GM12892 (cell line): Measurements from ENCODE around the gene AP3M1. TPM values are rescaled to one million over a fixed set of nuclear protein-coding genes. Genes with fewer than 3 reads are reported as not detected.
A peak's percentile ranks its signal among the peaks of the same experiment; 100 is the strongest.
"Not testable (repeated sequence)": the region's sequence is repeated elsewhere in the genome, so short reads cannot be mapped to it uniquely, and the experiment has no call there.

ENCODE experiments used
- DNase-seq: peaks from one replicate; pipeline ENCODE4 v3.0.0; 2011; ENCODE audit not compliant: insufficient read length
- FAIRE-seq: peaks from 2 replicates; lab custom pipeline; 2011; peaks lifted over from hg19 to GRCh38; lab: Jason Lieb, UNC
- POLR2A ChIP-seq: IDR thresholded peaks from 2 replicates; pipeline ENCODE4 v1.6.1; 2011; ENCODE audit warnings: low read depth, low read length, control low read depth
- POLR2AphosphoS5 ChIP-seq: IDR thresholded peaks from 2 replicates; pipeline ENCODE4 v1.6.1; 2011; ENCODE audit warnings: low read depth, low read length, control low read depth
- TAF1 ChIP-seq: IDR thresholded peaks from 2 replicates; pipeline ENCODE4 v1.6.1; 2011; ENCODE audit warnings: low read depth, mild to moderate bottlenecking, control low read depth, low read length, borderline replicate concordance
- polyA plus RNA-seq: library from polyadenylated mRNA; unstranded; fragments of >200 nt; gene quantifications from one replicate; pipeline ENCODE4 v1.2.1, GENCODE V29; 2012; ENCODE audit warnings: missing spikeins, inconsistent platforms; ENCODE audit not compliant: missing spikeins

AP3M1 gene, protein sequence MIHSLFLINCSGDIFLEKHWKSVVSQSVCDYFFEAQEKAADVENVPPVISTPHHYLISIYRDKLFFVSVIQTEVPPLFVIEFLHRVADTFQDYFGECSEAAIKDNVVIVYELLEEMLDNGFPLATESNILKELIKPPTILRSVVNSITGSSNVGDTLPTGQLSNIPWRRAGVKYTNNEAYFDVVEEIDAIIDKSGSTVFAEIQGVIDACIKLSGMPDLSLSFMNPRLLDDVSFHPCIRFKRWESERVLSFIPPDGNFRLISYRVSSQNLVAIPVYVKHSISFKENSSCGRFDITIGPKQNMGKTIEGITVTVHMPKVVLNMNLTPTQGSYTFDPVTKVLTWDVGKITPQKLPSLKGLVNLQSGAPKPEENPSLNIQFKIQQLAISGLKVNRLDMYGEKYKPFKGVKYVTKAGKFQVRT
- 41.2 TPM for polyA plus RNA-seq

DNA sequence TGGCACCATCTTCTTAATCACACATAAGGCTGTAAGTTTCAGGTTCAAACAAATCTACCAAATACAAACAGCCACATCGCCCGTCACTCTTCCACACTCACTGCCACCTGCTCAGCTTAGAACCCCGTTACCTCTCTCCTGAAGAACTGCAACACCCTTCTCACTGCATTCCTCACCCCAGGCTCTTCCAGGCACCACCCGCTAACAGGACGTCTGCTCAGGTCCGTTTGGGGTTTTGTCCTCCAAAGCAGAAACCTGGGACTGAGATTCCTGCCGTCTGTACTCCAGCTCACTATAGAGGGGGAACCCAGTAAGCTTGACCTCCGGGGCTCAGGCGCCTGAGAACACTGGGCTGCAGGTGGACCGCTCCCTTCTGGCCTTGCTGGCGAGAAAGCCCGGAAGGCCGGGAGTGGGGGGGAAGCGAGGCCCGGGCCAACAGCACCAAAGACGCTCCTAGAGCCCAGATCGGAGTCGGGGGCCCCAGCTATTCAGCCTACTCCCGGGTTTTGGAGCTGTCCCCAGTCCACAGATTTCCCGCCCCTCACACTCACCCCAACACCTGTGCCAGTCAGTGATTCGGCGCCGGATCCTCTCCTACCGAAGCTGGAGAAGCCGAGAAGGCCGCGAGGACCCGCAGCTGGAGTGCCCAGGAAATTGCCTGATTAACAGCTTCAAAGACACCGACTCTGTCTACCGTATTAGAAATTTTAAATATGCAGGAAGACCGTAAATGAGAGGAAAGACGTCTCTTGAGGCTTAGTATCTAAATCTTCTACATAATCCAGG lies at the start of gene AP3M1:
TSS of gene AP3M1 (minus strand) at position 625 of the 786 bp plus-strand sequence. CDS start 12,449 bp downstream, outside the sequence.
- peak; percentile 73 for DNase-seq
- FAIRE-seq, result no peak
- TF ChIP-seq POLR2AphosphoS5, result no peak; the same call in 1 of the 2 replicates
- peak; percentile 52; the same call in 1 of the 2 replicates for TF ChIP-seq TAF1
- no peak for TF ChIP-seq POLR2A

DNA sequence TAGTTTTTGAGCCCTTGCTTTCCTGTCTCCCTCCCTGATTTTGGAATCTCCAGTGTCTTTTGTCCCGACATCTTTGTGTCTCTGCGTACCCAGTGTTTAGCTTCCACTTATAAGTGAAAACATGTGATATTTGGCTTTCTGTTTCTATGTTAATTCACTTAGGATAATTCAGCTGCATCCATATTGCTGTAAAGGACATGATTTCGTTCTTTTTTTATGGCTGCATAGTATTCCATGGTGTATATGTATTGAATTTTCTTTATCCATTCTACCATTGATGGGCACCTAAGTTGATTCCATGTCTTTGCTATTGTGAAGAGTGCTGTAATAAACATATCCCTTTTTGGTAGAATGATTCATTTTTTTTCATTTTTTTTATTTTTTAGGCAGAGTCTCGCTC lies 48.7 kb upstream of the AP3M1 start:
- TF ChIP-seq POLR2AphosphoS5, result no peak
- TF ChIP-seq POLR2A, result no peak
- FAIRE-seq (no peak), DNase-seq (no peak)

DNA sequence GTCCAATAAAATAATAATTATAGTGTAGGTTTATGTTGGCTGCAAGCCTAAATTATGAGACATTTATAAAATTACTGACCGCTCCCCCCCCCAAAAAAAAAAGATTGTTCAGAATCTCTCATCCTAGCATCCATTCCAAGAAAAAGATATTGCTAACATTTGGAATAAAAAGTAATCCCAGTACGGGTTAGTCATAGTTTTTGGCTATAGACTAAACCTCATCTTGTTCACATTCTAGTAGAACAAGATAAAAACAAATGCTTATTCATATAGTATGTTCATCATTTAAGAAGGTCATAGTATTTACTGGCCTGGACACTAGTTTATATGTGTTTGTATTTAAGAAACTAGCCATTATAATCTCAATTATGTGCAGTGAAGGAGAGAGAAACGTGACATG lies 44.4 kb upstream of the AP3M1 start:
- DNase-seq (no peak), FAIRE-seq (no peak)
- TF ChIP-seq POLR2A (no peak), POLR2AphosphoS5 (no peak), TAF1 (no peak)

DNA sequence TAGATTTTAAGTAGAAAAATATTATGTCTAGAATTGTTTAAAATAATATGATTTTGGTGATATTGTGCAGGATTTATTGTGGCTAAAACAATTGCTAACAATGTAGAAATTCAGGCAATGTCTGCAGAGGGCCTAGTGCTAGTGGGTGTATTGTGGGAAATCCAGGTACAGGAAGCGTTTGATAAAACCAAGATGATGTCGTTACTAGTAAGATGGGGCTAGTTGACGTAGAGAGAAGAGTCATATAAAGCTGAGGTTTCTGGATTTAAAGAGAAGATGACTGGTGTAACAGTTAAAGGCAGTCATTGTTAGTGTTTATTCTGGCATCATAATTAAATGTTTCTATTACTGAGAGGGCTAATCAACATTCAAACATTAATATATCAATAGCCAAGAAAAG lies 43.9 kb upstream of the AP3M1 start:
- no peak for FAIRE-seq
- no peak for TF ChIP-seq POLR2A
- no peak for TF ChIP-seq POLR2AphosphoS5
- no peak for TF ChIP-seq TAF1
- DNase-seq, result no peak

DNA sequence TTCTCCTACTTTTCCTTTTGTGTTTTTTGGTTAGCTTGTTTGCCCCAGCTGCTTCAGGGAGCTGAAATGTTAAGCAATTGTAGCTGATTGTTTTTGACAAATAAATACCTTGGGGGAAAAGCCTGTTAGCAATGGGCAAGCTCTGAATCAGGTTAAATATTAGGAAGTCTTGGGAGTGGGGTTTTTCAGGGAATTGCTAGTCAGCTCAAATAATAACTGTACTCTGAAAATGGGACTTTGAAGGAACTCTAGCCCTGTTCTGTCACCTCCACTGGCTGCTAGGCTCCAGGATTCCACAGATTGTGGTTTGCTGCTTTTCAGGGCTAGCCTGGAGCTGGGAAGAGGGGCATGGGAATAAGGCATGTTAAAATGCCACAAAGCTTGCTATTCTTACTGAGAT lies 39.9 kb upstream of the AP3M1 start:
- TF ChIP-seq TAF1 (no peak), POLR2AphosphoS5 (no peak), POLR2A (no peak)
- DNase-seq (no peak), FAIRE-seq (no peak)

DNA sequence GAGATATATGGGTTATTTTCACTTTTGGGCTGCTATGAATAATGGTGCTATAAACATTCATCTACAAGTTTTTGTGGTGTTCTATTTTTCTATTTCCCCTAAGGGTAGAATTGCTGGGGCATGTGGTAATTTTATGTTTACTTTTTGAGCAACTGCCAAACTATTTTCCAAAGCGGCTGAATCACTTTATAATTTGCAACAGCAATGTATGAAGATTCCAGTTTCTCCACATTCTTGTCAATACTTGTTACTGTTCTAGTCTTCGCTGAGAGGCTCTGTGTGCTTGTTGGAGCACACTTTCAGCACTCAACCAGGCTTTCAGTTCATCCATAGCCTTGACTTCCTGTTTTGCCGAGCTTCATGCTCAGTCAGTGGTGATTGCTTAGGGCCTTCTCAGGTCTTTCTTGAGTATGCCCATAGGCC lies 39.4 kb upstream of the AP3M1 start:
- DNase-seq, result no peak
- FAIRE-seq, result peak; percentile 86
- TF ChIP-seq POLR2A (no peak; the same call in 1 of the 2 replicates), TAF1 (no peak), POLR2AphosphoS5 (no peak)

DNA sequence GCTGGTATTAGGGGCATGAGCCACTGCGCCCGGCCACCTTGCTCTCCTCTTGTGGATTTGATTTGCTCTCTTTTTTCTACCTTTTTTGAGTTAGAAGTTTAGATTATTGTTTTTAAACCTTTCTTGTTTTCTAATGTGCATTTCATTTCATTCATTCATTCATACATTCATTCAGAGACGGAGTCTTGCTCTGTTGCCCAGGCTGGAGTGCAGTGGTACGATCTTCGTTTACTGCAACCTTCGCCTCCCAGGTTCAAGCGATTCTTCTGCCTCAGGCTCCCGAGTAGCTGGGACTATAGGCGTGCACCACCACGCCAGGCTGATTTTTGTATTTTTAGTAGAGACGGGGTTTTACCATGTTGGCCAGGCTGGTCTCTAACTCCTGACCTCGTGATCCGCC lies 38.0 kb upstream of the AP3M1 start:
- not testable (repeated sequence) for FAIRE-seq, DNase-seq

DNA sequence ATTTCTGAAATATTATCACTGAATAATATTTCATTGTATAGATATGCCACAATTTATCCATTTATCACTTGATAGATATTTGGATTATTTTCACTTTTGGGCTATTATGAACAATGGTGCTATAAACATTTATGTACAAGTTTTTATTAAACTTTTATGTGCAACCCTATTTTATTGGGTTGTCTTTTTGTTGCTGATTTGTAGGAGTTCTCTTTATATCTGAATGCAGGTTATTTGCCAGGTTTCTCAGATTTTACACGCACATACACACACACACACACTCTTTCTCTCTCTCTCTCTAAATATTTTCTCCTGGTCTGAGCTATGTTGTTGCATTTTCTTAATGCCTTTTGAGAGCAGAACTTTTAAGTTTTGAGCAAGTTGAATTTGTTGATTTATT lies 36.6 kb upstream of the AP3M1 start:
- DNase-seq (no peak), FAIRE-seq (no peak)
- TF ChIP-seq POLR2AphosphoS5, result no peak
- no peak for TF ChIP-seq POLR2A
- no peak for TF ChIP-seq TAF1

DNA sequence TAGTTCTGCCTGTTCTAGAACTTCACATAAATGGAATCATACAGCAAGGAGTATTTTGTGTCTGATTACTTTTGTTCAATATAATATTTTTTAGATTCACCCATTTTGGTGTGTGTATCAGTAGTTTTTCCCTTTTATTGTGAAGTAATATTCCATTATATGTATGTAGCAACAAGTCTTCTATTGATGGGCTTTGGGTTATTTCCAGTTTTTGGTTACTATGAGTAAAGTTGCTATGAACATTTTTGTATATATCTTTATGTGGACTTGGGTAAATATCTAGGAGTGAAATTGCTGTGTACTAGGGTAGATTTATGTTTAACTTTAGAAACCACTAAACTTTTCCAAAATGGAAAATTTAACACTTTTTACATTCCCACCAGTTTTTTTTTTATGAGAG lies 36.0 kb upstream of the AP3M1 start:
- no peak for DNase-seq
- TF ChIP-seq TAF1 (no peak), POLR2AphosphoS5 (no peak), POLR2A (no peak)
- FAIRE-seq, result no peak

DNA sequence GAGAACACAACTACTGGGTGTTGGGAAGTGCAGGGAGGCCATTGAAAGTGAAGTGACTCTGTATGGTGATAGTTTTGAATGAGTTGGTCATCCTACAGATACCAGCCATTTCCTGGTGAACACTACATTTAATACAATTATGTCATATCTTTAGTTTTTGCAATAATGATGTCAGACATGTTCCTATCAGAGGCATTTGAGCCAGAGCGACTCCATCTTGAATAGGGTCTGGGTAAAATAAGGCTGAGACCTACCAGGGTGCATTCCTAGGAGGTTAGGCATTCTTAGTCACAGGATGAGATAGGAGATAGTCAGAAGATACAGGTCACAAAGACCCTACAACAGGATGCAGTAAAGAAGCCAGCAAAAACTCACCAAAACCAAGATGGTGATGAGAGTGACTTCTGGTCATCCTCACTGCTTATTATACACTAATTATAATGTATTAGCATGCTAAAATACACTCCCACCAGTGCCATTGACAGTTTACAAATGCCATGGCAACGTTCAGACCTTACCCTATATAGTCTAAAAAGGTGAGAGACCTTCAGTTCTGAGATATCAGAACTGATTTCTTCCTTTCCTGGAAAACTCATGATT lies 28.6 kb upstream of the AP3M1 start:
- FAIRE-seq (no peak), DNase-seq (no peak)
- TF ChIP-seq POLR2AphosphoS5, result no peak
- TF ChIP-seq POLR2A, result no peak
- no peak for TF ChIP-seq TAF1

DNA sequence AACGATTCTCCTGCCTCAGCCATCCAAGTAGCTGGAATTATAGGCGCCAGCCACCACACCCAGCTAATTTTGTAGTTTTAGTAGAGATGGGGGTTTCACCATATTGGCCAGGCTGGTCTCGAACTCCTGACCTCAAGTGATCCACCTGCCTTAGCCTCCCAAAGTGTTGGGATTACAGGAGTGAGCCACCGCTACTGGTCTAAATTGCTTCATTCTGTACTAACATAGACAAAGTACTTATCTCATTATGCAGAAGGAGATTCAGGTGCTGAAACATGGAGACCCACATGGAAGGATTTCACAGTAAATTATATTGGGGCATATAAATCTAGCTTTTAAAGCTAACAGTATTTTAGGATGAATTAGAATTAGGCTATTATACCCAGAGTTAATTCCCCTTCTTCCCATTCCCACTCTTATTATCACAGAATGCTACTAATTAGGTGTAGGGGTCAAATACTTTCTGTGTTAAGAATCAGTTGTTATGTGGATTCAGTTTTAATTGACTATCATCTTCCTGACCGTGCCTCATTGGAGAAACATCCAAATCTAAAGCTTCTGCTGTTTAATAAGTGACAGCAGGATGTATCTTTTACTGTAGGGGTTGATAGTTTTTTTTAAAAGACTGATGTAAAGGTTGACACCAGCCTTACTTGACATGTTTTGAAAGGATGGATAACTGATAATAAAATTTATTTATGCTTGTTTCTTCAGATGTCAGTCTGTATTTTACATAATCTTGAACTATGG lies 27.6 kb upstream of the AP3M1 start:
- DNase-seq, result no peak

More for the DNA sequence above, 27.6 kb upstream of the AP3M1 start:
- FAIRE-seq, result no peak
- TF ChIP-seq TAF1 (no peak), POLR2A (no peak), POLR2AphosphoS5 (no peak)
